ENCODE results near the gene GPRIN1.

Gene GPRIN1

DNA sequence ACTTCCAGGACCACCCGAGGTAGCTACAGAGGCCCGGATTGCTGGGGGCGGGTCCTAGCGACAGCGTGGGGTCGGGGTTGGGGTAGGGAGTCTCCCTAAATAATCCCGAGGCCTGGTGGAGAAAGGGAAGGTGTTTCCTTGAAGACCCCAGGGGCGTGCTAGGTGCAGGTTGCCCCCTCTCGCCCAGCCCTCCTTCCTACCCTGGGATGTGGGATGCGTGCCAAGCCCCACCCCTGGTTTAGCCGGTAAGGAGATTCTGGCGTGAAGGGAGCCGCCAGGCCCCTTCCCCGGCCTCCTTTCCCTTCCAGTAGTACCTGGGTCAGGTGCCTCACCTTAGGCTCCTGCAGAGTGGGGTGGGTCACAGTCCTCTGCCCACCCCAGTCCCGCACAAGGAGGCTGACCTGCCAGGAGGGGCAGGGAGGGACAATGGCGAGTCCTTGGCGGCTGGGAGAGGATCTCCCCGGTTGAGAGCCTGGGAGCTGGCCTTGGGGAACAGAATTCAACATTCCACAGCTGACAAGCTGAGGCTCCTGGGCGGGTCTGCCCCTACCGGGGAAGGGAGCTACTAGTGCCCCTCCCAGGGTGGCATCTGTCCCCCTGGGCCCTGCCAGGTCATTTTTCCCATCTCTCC lies 38.0 kb upstream of the GPRIN1 start:
- H3K27ac ChIP-seq = peak overlapping the region; percentile 72
- DNase-seq (ENCODE audit: low spot score) = peak; percentile 71
- TF ChIP-seq, protein P1, sequence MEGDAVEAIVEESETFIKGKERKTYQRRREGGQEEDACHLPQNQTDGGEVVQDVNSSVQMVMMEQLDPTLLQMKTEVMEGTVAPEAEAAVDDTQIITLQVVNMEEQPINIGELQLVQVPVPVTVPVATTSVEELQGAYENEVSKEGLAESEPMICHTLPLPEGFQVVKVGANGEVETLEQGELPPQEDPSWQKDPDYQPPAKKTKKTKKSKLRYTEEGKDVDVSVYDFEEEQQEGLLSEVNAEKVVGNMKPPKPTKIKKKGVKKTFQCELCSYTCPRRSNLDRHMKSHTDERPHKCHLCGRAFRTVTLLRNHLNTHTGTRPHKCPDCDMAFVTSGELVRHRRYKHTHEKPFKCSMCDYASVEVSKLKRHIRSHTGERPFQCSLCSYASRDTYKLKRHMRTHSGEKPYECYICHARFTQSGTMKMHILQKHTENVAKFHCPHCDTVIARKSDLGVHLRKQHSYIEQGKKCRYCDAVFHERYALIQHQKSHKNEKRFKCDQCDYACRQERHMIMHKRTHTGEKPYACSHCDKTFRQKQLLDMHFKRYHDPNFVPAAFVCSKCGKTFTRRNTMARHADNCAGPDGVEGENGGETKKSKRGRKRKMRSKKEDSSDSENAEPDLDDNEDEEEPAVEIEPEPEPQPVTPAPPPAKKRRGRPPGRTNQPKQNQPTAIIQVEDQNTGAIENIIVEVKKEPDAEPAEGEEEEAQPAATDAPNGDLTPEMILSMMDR (conservative IDR thresholded peaks at IDR 0.05; ENCODE audit: low read depth) = no peak
- ChIA-PET POLR2A (ENCODE audit: low non-redundant PET) (no interaction called here), CTCF (interaction anchor here (0.6 to 6.3 kb wide), 4 partner anchors 10 to 202 kb away, joined by 3 to 31 read pairs (median 6); no protein-coding TSS in a partner anchor)

DNA sequence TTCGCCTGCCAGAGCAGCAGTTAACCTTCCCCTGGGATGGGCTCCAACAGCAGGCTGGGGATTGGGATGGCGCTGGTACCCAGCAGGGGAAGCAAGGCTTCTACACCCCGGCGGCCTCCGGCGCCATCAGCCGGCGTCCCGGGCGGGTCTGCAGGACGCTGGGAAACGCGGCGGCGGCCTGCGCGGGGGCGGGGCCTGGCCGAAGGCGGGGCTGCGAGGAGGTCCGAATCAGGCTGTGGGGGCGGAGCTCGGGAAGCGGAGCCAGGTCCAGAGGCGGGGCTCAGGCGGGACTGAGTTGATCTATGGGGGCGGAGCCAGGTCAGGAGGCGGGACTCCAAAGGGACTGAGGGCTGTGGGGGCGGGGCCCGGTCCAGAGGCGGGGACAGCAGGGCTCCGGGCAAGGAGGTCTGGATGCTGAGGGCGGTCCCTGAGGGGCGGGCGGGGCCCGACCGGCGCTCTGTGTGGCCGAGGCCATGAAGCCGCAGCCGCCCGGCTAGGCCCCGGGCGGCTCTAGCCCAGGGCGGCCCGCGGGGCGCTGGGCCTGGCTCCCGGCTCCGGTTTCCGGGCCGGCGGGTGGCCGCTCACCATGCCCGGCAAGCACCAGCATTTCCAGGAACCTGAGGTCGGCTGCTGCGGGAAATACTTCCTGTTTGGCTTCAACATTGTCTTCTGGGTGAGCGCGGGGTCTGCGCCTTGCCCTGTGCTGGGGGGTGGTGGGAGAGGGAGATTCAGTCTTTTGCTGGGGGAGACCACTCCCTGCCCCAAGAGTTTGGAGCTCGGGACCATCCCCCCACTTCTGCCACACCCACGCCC lies 37.3 kb upstream of the GPRIN1 start, which contains the start of gene TSPAN17:
Gene TSPAN17 (plus strand): TSS at position 455 of the 813 bp plus-strand sequence. CDS start 132 bp downstream, at position 587.
- TF ChIP-seq, protein P1 (conservative IDR thresholded peaks at IDR 0.05; ENCODE audit: low read depth) = no peak; the same call in 1 of the 2 replicates
- ChIA-PET CTCF (interaction anchor here (0.6 to 6.3 kb wide), 6 partner anchors 13 to 237 kb away, joined by 3 to 31 read pairs (median 4); no protein-coding TSS in a partner anchor), POLR2A (ENCODE audit: low non-redundant PET) (interaction anchor here (0.5 to 1.2 kb wide), 3 partner anchors 13 to 250 kb away, joined by 3 read pairs; no protein-coding TSS in a partner anchor)
- DNase-seq (ENCODE audit: low spot score) = peak; percentile 100
- H3K27ac ChIP-seq = peak within 1 kb of the TSS; percentile 72

DNA sequence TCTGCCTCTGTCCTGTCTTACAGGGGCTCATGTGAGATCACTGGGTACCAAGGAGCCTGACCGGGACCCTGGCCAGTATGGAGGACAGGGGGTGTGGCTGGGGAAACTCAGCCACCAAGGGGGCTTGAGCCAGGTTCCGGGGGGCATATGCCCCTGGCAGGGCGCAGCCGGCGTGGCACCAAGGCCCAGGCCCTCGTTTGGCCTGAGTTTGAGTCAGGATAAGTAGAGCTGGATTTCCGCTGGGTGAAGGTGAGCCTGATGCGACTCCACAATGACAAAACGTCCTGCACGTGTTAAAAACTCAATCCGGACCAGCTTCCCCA lies 36.7 kb upstream of the GPRIN1 start:
- DNase-seq (ENCODE audit: low spot score) = no peak
- TF ChIP-seq, protein P1 (conservative IDR thresholded peaks at IDR 0.05; ENCODE audit: low read depth) = no peak
- ChIA-PET CTCF (interaction anchor here (0.6 to 6.3 kb wide), 7 partner anchors 13 to 1444 kb away, joined by 3 to 31 read pairs (median 3); no protein-coding TSS in a partner anchor), POLR2A (ENCODE audit: low non-redundant PET) (interaction anchor here (1.2 kb wide), 2 partner anchors 14 to 25 kb away, joined by 3 read pairs; no protein-coding TSS in a partner anchor)
- H3K27ac ChIP-seq = peak overlapping the region; percentile 72

DNA sequence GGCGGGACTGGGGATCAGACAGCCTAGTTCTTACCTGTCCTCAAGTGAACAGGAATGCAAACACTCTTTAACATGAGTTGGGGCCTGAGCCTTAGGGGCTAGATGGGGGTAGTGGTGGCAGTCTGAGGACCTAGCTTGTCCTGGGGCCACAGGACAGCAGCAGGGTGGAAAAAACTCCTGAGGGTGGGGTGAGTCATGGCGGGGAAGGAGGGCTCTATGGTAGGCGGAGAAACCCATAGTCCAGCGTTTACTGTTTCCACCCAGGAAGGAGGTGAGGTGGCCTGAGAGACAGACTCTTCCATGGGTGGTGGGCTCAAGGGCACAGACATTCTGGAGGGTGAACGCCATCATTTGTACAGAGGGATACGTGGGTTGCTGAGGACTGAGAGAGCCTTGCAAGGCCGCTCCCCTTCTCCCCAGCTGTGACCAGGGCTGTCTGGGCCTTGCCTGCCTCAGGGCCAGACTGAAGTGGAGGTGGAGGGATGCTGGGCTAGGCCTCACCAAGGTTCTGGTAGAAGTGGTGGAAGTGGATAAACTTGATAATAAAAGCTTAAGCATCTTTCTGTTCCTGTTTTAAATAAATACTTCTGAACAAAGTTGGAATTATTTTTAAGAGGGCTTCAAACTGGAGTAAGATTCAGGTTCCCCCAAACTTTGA lies 36.2 kb upstream of the GPRIN1 start:
- TF ChIP-seq, protein P1 (conservative IDR thresholded peaks at IDR 0.05; ENCODE audit: low read depth) = no peak
- POLR2A ChIA-PET (ENCODE audit: low non-redundant PET) = interaction anchor here (1.2 kb wide), 2 partner anchors 14 to 24 kb away, joined by 3 read pairs; no protein-coding TSS in a partner anchor
- DNase-seq (ENCODE audit: low spot score) = no peak
- peak overlapping the region; percentile 72 for H3K27ac ChIP-seq
- CTCF ChIA-PET = interaction anchor here (0.6 to 6.3 kb wide), 6 partner anchors 12 to 1443 kb away, joined by 3 to 31 read pairs (median 3); no protein-coding TSS in a partner anchor

DNA sequence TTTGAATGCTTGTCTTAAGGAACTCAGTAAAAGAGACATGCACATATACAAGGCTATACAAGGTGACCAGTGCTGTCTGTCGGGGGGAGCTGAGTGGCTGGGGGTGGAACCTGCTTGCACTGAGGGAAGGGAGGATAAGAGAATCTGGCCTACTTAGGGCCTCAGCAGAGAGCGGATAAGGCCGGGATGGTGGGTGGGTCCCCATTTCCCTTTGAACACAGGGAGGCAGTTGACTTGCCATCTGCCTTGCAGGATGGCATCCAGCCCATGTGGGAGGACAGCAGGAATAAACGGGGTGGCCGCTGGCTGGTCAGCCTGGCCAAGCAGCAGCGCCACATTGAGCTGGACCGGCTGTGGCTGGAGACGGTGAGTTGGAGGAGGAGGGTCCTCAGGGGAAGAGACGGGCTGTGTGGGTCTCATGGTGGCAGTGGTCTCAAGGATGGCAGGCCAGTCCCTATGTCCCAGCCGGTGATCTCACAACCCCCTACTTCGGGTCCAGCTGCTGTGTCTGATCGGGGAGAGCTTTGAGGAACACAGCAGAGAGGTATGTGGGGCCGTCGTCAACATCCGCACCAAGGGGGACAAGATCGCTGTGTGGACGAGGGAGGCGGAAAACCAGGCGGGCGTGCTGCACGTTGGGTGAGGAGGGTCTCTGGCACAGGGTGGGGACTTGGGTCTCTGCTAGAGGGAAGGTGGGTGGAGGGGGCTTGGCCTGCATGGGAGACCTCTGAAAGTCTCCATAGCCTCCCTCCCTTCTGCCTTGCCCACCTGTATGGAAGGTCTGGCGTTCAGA lies 35.1 kb upstream of the GPRIN1 start:
- TF ChIP-seq, protein P1 (conservative IDR thresholded peaks at IDR 0.05; ENCODE audit: low read depth) = no peak
- ChIA-PET POLR2A (ENCODE audit: low non-redundant PET) (no interaction called here), CTCF (no interaction called here)
- H3K27ac ChIP-seq = no peak overlapping the region
- DNase-seq (ENCODE audit: low spot score) = no peak

Data from RWPE1 (cell line).